ENCODE data around the gene IGSF23. TPM values are rescaled to one million over a fixed set of nuclear protein-coding genes. Genes with fewer than 3 reads are reported as not detected.

The IGSF23 gene
- total and polyA plus RNA-seq, 2 of the 4 experiments (the other 2 are of a cell fraction) = 0.27 TPM; not detected in 1

DNA sequence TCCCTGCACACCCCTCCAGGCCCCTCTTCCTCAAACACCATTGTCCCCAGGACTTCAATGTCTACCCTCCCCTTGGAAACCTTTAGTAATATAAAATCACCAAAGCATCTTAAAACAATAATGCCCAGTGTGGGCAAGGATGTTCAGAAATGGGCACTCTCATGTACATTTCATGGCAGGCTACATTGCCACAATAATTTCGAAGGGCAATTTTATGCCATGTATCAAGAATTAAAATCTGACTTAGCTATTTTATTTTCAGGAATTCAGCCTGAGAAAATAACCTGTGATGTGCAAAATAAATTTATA, 35.8 kb upstream of the IGSF23 start:
- Histone ChIP-seq H3K9ac (ENCODE audit: low read depth, low read length) (no peak overlapping the region), H2BK15ac (ENCODE audit: low read depth, low read length) (no peak overlapping the region), H4K20me1 (ENCODE audit: insufficient read depth, low read length) (no peaks in the 10 kb centered on the region), H4K8ac (ENCODE audit: low read depth in 2 of 2, low read length in 2 of 2) (no peak overlapping the region), H3K56ac (ENCODE audit: extremely low read depth, insufficient read depth, low read length) (no peak overlapping the region), H2AK9ac (replicated peaks; ENCODE audit: low read depth, low read length, poor library complexity) (no peak overlapping the region), H2AFZ (replicated peaks; ENCODE audit: low read length, poor library complexity) (no peak overlapping the region), H4K5ac (ENCODE audit: low read depth, low read length) (no peak overlapping the region), H2BK120ac (ENCODE audit: low read depth, low read length) (no peak overlapping the region), H2BK5ac (ENCODE audit: low read depth, low read length, poor library complexity, severe bottlenecking) (no peak overlapping the region), H3K27ac (ENCODE audit: insufficient read depth, low read length) (no peak overlapping the region), H2AK5ac (ENCODE audit: low read depth, low read length) (no peak overlapping the region), H3K4me3 (ENCODE audit: insufficient read depth, low read depth, low read length) (no peak overlapping the region), H3K4me1 (ENCODE audit: control insufficient read depth, insufficient read depth, low read length) (no peaks in the 10 kb centered on the region), H3K9me3 (ENCODE audit: control insufficient read depth, insufficient read depth, low read length) (peaks cover 2% of the 10 kb centered on the region; the same call in 1 of the 2 replicates), H4K91ac (ENCODE audit: insufficient read depth, low read depth, low read length) (no peak overlapping the region), H3K4me2 (ENCODE audit: low read depth, low read length) (no peak overlapping the region), H3K4ac (ENCODE audit: low read depth, low read length) (no peak overlapping the region), H3K9me1 (ENCODE audit: insufficient read depth, low read length) (no peaks in the 10 kb centered on the region; the same call in 1 of the 2 replicates), H3K23ac (ENCODE audit: low read depth, low read length) (no peak overlapping the region), H3K36me3 (ENCODE audit: control insufficient read depth, insufficient read depth, low read length) (no peaks in the 10 kb centered on the region), H3K79me1 (ENCODE audit: low read depth in 1 of 2, low read length in 2 of 2) (no peaks in the 10 kb centered on the region), H3K18ac (ENCODE audit: low read depth, low read length) (no peak overlapping the region), H3K27me3 (ENCODE audit: control insufficient read depth, insufficient read depth, low read length) (no peaks in the 10 kb centered on the region), H3K14ac (replicated peaks; ENCODE audit: low read depth, low read length) (no peak overlapping the region), H2BK20ac (ENCODE audit: low read depth, low read length) (no peak overlapping the region)
- TF ChIP-seq, protein P1, sequence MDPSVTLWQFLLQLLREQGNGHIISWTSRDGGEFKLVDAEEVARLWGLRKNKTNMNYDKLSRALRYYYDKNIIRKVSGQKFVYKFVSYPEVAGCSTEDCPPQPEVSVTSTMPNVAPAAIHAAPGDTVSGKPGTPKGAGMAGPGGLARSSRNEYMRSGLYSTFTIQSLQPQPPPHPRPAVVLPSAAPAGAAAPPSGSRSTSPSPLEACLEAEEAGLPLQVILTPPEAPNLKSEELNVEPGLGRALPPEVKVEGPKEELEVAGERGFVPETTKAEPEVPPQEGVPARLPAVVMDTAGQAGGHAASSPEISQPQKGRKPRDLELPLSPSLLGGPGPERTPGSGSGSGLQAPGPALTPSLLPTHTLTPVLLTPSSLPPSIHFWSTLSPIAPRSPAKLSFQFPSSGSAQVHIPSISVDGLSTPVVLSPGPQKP (IDR thresholded peaks at IDR 0.05; ENCODE audit: borderline replicate concordance, low read depth, low read length) = no peak
- TF ChIP-seq POLR2A (IDR thresholded peaks at IDR 0.05; ENCODE audit: low read depth, low read length) (no peak), MAFK (IDR thresholded peaks at IDR 0.05; ENCODE audit: low read depth, low read length) (no peak), NFE2L2 (IDR thresholded peaks at IDR 0.05; ENCODE audit: low read depth, low read length) (no peak), SMC3 (IDR thresholded peaks at IDR 0.05; ENCODE audit: low read depth, low read length) (no peak), RCOR1 (IDR thresholded peaks at IDR 0.05; ENCODE audit: insufficient replicate concordance, low read length) (no peak), CHD1 (IDR thresholded peaks at IDR 0.05; ENCODE audit: low read depth, low read length) (no peak)
- DNase-seq (no peak), ATAC-seq (ENCODE audit: low read depth) (no peak)
- no CpG with 5 or more reads among the region's 1 CpG for WGBS, 2 experiments (ENCODE audit: extremely low coverage in 2 of 2, insufficient read length in 1 of 2)
- dilution Hi-C loops (cut with HindIII; ENCODE audit: low sequenced_read_pairs, unreplicated experiment) (no loop called here), intact Hi-C loops (cut with micrococcal nuclease) (loop anchor here (10.0 kb wide), 1 partner anchor 377 kb away; the partner anchor contains the start of gene CLPTM1), in situ Hi-C loops (cut with MboI; ENCODE audit: low sequenced_read_pairs) (no loop called here)
- ChIA-PET CTCF (interaction anchor here (1.0 to 1.3 kb wide), 2 partner anchors 79 to 143 kb away, joined by 4 to 5 read pairs; no protein-coding TSS in a partner anchor), POLR2A (ENCODE audit: unreplicated experiment) (no interaction called here)
- BruUV-seq (replicated peaks) = no TSS peak

All from IMR-90 (cell line).